Peyer's patch (tissue), 4 donors: Measurements from ENCODE around the gene S100A1. TPM values are rescaled to one million over a fixed set of nuclear protein-coding genes. Genes with fewer than 3 reads are reported as not detected.
A peak's percentile ranks its signal among the peaks of the same experiment; 100 is the strongest.

Experiments used
- DNase-seq, 3 donors: peaks; one replicate each; pipeline ENCODE4 v3.0.0-alpha.2; 2017 to 2019
- H3K27ac ChIP-seq, 4 donors: fragments of 200-600 bp; sonication (generic); one replicate each; pipeline ENCODE4 v1.5.1; 2016 to 2019
- H3K27me3 ChIP-seq, 2 donors: fragments of 200-600 bp; sonication (generic); one replicate each; pipeline ENCODE4 v1.5.1; 2019
- H3K36me3 ChIP-seq, 3 donors: fragments of 200-600 bp; sonication (generic); one replicate each; pipeline ENCODE4 v1.5.1; 2016 to 2019
- H3K4me1 ChIP-seq, 4 donors: fragments of 200-600 bp; sonication (generic); one replicate each; pipeline ENCODE4 v1.5.1; 2016 to 2019
- H3K4me3 ChIP-seq, 4 donors: fragments of 200-600 bp; sonication (generic); 1 replicate in 3 of 4; 2 replicates in 1 of 4; pipeline ENCODE4 v1.5.1; 2016 to 2019; ENCODE audit warnings: mild to moderate bottlenecking in 1 of 4
- H3K9me3 ChIP-seq, 4 donors: fragments of 200-600 bp; sonication (generic); one replicate each; pipeline ENCODE4 v1.5.1; 2016 to 2019; ENCODE audit warnings: mild to moderate bottlenecking in 1 of 4
- CTCF ChIP-seq, 6 experiments: fragments of 450-650 bp in 4 of 6; fragments of 200-600 bp in 2 of 6; sonication (generic) in 1 of 6; IDR thresholded peaks; one replicate each; pipeline ENCODE4 v1.5.1; 2017 to 2019; ENCODE audit warnings: antibody characterized with exemption in 6 of 6, mild to moderate bottlenecking in 3 of 6, moderate library complexity in 1 of 6
- POLR2A ChIP-seq, 2 donors: fragments of 450-650 bp; IDR thresholded peaks; one replicate each; pipeline ENCODE4 v1.5.1; 2017; ENCODE audit warnings: antibody characterized with exemption in 2 of 2, mild to moderate bottlenecking in 2 of 2, moderate library complexity in 2 of 2
- total RNA-seq, 4 donors: library from RNA; depleted of rRNA; stranded (reverse); fragments of >200 nt; gene quantifications; one replicate each; pipeline ENCODE4 v1.1.0, GENCODE V29; 2016

The S100A1 gene
- total RNA-seq, 4 donors from 2014 or later, result not detected

GRCh38 chr1:153597206-153597605 lies 31.0 kb upstream of the S100A1 start:
- H3K27ac ChIP-seq, result peak overlapping the region in 1 of 4 donors; percentile 68
- H3K4me1 ChIP-seq, result peaks cover 0 to 5% (median 2%) of the 10 kb centered on the region in 4 donors
- H3K9me3 ChIP-seq, result no peaks in the 10 kb centered on the region
- H3K27me3 ChIP-seq, result no peaks in the 10 kb centered on the region
- peak in 1 of 3 donors; percentile 58 for DNase-seq
- TF ChIP-seq CTCF (IDR thresholded peaks at IDR 0.05) (no peak), POLR2A (IDR thresholded peaks at IDR 0.05) (no peak)
- no peaks in the 10 kb centered on the region for H3K36me3 ChIP-seq
- H3K4me3 ChIP-seq, result no peak overlapping the region

GRCh38 chr1:153598309-153599172 lies 29.7 kb upstream of the S100A1 start:
- Histone ChIP-seq H3K9me3 (no peaks in the 10 kb centered on the region), H3K27ac (peak overlapping the region in 3 of 4 donors; percentile 37 to 84 (median 66)), H3K36me3 (no peaks in the 10 kb centered on the region), H3K27me3 (no peaks in the 10 kb centered on the region), H3K4me1 (peaks cover 0 to 5% (median 2%) of the 10 kb centered on the region in 4 donors), H3K4me3 (no peak overlapping the region)
- DNase-seq, result peak in 2 of 3 donors; percentile 70 to 78
- TF ChIP-seq CTCF (IDR thresholded peaks at IDR 0.05) (no peak), POLR2A (IDR thresholded peaks at IDR 0.05) (no peak)

GRCh38 chr1:153599847-153600246 lies 28.4 kb upstream of the S100A1 start:
- Histone ChIP-seq H3K4me3 (no peak overlapping the region), H3K27ac (peak overlapping the region in 1 of 4 donors; percentile 84), H3K27me3 (no peaks in the 10 kb centered on the region), H3K9me3 (no peaks in the 10 kb centered on the region), H3K36me3 (no peaks in the 10 kb centered on the region), H3K4me1 (peaks cover 0 to 5% (median 2%) of the 10 kb centered on the region in 4 donors)
- DNase-seq, result no peak
- TF ChIP-seq CTCF (IDR thresholded peaks at IDR 0.05) (no peak), POLR2A (IDR thresholded peaks at IDR 0.05) (no peak)

GRCh38 chr1:153602749-153603148 lies 25.5 kb upstream of the S100A1 start:
- TF ChIP-seq CTCF (IDR thresholded peaks at IDR 0.05), result no peak
- TF ChIP-seq POLR2A (IDR thresholded peaks at IDR 0.05), result no peak
- H3K4me3 ChIP-seq, result no peak overlapping the region
- H3K27me3 ChIP-seq, result no peaks in the 10 kb centered on the region
- peak in 1 of 3 donors; percentile 32 for DNase-seq
- H3K27ac ChIP-seq, result no peak overlapping the region
- no peaks in the 10 kb centered on the region for H3K9me3 ChIP-seq
- peaks cover 0 to 6% (median 3%) of the 10 kb centered on the region in 4 donors for H3K4me1 ChIP-seq
- H3K36me3 ChIP-seq, result peaks cover 0 to 19% (median 0%) of the 10 kb centered on the region in 3 donors

GRCh38 chr1:153606194-153606593 lies 22.0 kb upstream of the S100A1 start:
- Histone ChIP-seq H3K4me3 (no peak overlapping the region), H3K9me3 (no peaks in the 10 kb centered on the region), H3K27ac (no peak overlapping the region), H3K4me1 (peaks cover 0 to 35% (median 0%) of the 10 kb centered on the region in 4 donors), H3K27me3 (no peaks in the 10 kb centered on the region), H3K36me3 (peaks cover 0 to 21% (median 0%) of the 10 kb centered on the region in 3 donors)
- DNase-seq, result peak in 1 of 3 donors; percentile 28
- no peak for TF ChIP-seq POLR2A (IDR thresholded peaks at IDR 0.05)
- TF ChIP-seq CTCF (IDR thresholded peaks at IDR 0.05), result no peak
